ENCODE measurements around the gene SHC1.
A peak's percentile ranks its signal among the peaks of the same experiment; 100 is the strongest.

Gene SHC1

DNA sequence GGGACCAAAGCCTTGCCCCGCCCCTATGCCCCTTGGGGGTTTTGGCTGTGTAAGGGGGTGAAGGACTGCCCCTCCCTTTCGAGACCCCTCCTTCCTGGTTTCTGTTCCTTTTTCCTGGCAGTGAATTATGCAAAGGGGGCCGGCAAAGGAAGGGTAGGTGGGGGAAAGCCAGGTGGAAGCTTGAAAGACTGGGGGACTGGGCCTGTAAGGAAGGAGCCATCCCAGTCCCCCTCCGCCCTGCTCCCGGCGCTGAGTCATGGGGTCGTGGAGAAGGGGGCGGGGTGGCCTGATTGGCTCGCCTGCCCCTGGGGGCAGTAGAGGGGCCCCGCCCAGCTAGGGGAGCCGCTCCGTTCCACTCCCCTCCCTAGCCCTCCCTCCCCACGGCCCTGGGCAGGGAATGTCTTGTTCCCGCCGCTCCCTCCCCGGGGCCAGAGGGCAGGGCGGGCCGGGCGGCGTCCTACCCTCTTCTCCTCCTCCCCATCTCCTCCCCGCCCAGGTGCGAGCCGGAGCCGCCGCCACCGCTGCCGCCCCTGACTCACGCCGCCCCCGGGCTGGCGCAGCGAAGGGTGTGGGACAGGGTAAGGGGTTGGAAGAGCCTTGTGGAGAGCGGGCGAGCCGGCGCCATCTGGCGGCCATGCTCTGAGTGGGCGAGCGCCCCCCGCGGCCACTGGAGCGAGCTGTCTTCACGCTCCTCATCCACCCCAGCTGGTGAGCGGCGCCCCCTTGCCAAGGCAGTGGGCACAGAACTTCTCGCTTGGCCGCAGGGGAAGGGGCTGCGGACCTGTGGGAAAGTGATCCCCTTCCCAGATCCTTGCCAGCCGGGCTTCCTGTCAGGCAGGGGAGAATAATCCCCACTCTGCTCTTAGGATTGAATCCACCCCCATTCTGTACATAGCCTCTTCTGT lies 46.7 kb upstream of the SHC1 start:
- Histone ChIP-seq H3K4me3 (ENCODE audit: low read depth, low read length) (peak overlapping the region; percentile 44), H3K36me3 (peaks cover 34% of the 10 kb centered on the region), H3K9me3 (ENCODE audit: severe bottlenecking) (no peaks in the 10 kb centered on the region), H3K27me3 (ENCODE audit: insufficient read depth, low read depth, severe bottlenecking) (no peaks in the 10 kb centered on the region), H3K27ac (peak overlapping the region; percentile 84)
- peak; percentile 98 for DNase-seq
- TF ChIP-seq CTCF (IDR thresholded peaks at IDR 0.05; ENCODE audit: low read depth, low read length): peak; percentile 100

DNA sequence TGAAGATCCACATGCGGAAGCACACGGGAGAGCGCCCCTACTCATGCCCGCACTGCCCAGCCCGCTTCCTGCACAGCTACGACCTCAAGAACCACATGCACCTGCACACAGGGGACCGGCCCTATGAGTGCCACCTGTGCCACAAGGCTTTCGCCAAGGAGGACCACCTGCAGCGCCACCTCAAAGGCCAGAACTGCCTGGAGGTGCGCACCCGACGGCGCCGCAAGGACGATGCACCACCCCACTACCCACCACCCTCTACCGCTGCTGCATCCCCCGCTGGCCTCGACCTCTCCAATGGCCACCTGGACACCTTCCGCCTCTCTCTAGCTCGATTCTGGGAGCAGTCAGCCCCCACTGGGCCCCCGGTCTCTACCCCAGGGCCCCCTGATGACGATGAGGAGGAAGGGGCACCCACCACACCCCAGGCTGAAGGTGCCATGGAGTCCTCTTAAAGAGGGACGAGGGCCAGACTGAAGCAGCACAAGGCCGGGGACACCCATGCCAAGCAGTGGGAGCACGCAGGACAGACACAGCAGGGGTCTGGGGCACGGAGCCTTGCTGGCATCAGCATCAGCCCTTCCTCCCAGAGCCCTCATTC lies 45.8 kb upstream of the SHC1 start:
- peaks cover 34% of the 10 kb centered on the region for H3K36me3 ChIP-seq
- TF ChIP-seq CTCF (IDR thresholded peaks at IDR 0.05; ENCODE audit: low read depth, low read length): no peak
- H3K4me3 ChIP-seq (ENCODE audit: low read depth, low read length): no peak overlapping the region
- peak overlapping the region; percentile 84 for H3K27ac ChIP-seq
- H3K9me3 ChIP-seq (ENCODE audit: severe bottlenecking): no peaks in the 10 kb centered on the region
- DNase-seq: peak; percentile 28
- no peaks in the 10 kb centered on the region for H3K27me3 ChIP-seq (ENCODE audit: insufficient read depth, low read depth, severe bottlenecking)

- no peak overlapping the region for H3K27ac ChIP-seq
Measured at GRCh38 chr1:155015527-155016230, 45.1 kb upstream of the SHC1 start.

GRCh38 chr1:155014709-155015508 lies 44.4 kb upstream of the SHC1 start:
- H3K27ac ChIP-seq: no peak overlapping the region
- peak; percentile 33 for DNase-seq
- no peak overlapping the region for H3K4me3 ChIP-seq (ENCODE audit: low read depth, low read length)
- no peaks in the 10 kb centered on the region for H3K9me3 ChIP-seq (ENCODE audit: severe bottlenecking)
- no peaks in the 10 kb centered on the region for H3K27me3 ChIP-seq (ENCODE audit: insufficient read depth, low read depth, severe bottlenecking)
- H3K36me3 ChIP-seq: peaks cover 34% of the 10 kb centered on the region
- no peak for TF ChIP-seq CTCF (IDR thresholded peaks at IDR 0.05; ENCODE audit: low read depth, low read length)

More at GRCh38 chr1:155015527-155016230, 45.1 kb upstream of the SHC1 start:
- H3K4me3 ChIP-seq (ENCODE audit: low read depth, low read length): no peak overlapping the region
- peaks cover 34% of the 10 kb centered on the region for H3K36me3 ChIP-seq
- no peak for DNase-seq
- H3K9me3 ChIP-seq (ENCODE audit: severe bottlenecking): no peaks in the 10 kb centered on the region
- H3K27me3 ChIP-seq (ENCODE audit: insufficient read depth, low read depth, severe bottlenecking): no peaks in the 10 kb centered on the region
- TF ChIP-seq CTCF (IDR thresholded peaks at IDR 0.05; ENCODE audit: low read depth, low read length): no peak

- TF ChIP-seq CTCF (IDR thresholded peaks at IDR 0.05; ENCODE audit: low read depth, low read length): no peak
- peak overlapping the region; percentile 86 for H3K27ac ChIP-seq
- DNase-seq: peak; percentile 30
- no peak overlapping the region for H3K4me3 ChIP-seq (ENCODE audit: low read depth, low read length)
- H3K36me3 ChIP-seq: peaks cover 32% of the 10 kb centered on the region
- no peaks in the 10 kb centered on the region for H3K9me3 ChIP-seq (ENCODE audit: severe bottlenecking)
- H3K27me3 ChIP-seq (ENCODE audit: insufficient read depth, low read depth, severe bottlenecking): no peaks in the 10 kb centered on the region
Measured at GRCh38 chr1:155013632-155014031, 43.1 kb upstream of the SHC1 start.
